Left ventricle myocardium inferior (tissue), 1 donor: ENCODE results near the gene SEC23A. TPM values are rescaled to one million over a fixed set of nuclear protein-coding genes. Genes with fewer than 3 reads are reported as not detected.
A peak's percentile ranks its signal among the peaks of the same experiment; 100 is the strongest.

Experiments used
- DNase-seq: peaks from one replicate; pipeline ENCODE4 v3.0.0-alpha.2; 2020
- H3K27ac ChIP-seq: fragments of 200-600 bp; replicated peaks from 2 replicates; pipeline ENCODE4 v1.8.0; 2021
- H3K27me3 ChIP-seq: fragments of 200-600 bp; 2 replicates; pipeline ENCODE4 v1.8.0; 2021; ENCODE audit warnings: low read depth
- H3K36me3 ChIP-seq: fragments of 200-600 bp; 2 replicates; pipeline ENCODE4 v1.8.0; 2021
- H3K4me1 ChIP-seq: fragments of 200-600 bp; 2 replicates; pipeline ENCODE4 v1.8.0; 2021
- H3K4me3 ChIP-seq: fragments of 200-600 bp; 2 replicates; pipeline ENCODE4 v1.8.0; 2021; ENCODE audit warnings: mild to moderate bottlenecking, moderate library complexity
- H3K9me3 ChIP-seq: fragments of 200-600 bp; replicated peaks from 2 replicates; pipeline ENCODE4 v1.8.0; 2021
- CTCF ChIP-seq: fragments of 200-600 bp; IDR thresholded peaks from 2 replicates; pipeline ENCODE4 v1.8.0; 2021; ENCODE audit warnings: antibody characterized with exemption, mild to moderate bottlenecking, borderline replicate concordance
- intact Hi-C: fragments of 100-400 bp; cut with micrococcal nuclease; formaldehyde crosslinking; loops from one replicate; pipeline ENCODE4 v1.11.0; 2022
- total RNA-seq: library from RNA; stranded (reverse); fragmentation: NEBNext Ultra II Directional; extraction: Animal tissue kit (Norgen Biotek cat#: 25700); gene quantifications from one replicate; pipeline ENCODE4 v1.2.1, GENCODE V29; 2021
- donor health status: DM: no; HTN: yes; CAD: no; lungs with severe emphysema.

The SEC23A gene
- total RNA-seq, 1 donor from 2014 or later = 75.0 TPM

- peak overlapping the region; percentile 65 for H3K27ac ChIP-seq
- no peaks in the 10 kb centered on the region for H3K27me3 ChIP-seq
- peaks cover 40% of the 10 kb centered on the region for H3K4me1 ChIP-seq
- intact Hi-C loops = loop anchor here (10.0 kb wide), 1 partner anchor 120 kb away; no protein-coding TSS in a partner anchor
- no peaks in the 10 kb centered on the region for H3K36me3 ChIP-seq
- DNase-seq = no peak
- no peak overlapping the region for H3K4me3 ChIP-seq
- TF ChIP-seq CTCF = no peak
- H3K9me3 ChIP-seq = no peaks in the 10 kb centered on the region
Measured at GRCh38 chr14:38994731-38995130, 108.3 kb downstream of the SEC23A start.

- Histone ChIP-seq H3K9me3 (no peaks in the 10 kb centered on the region), H3K27me3 (no peaks in the 10 kb centered on the region), H3K4me1 (peaks cover 45% of the 10 kb centered on the region), H3K4me3 (no peak overlapping the region), H3K36me3 (no peaks in the 10 kb centered on the region), H3K27ac (peak overlapping the region; percentile 65)
- no peak for TF ChIP-seq CTCF
- DNase-seq = no peak
- intact Hi-C loops = loop anchor here (10.0 kb wide), 1 partner anchor 119 kb away; no protein-coding TSS in a partner anchor
Measured at GRCh38 chr14:38993981-38994380, 109.1 kb downstream of the SEC23A start.

GRCh38 chr14:38992067-38992844, 110.8 kb downstream of the SEC23A start:
- peak overlapping the region; percentile 65 for H3K27ac ChIP-seq
- H3K4me3 ChIP-seq = no peak overlapping the region
- no peak for TF ChIP-seq CTCF
- intact Hi-C loops = loop anchor here (10.0 kb wide), 1 partner anchor 117 kb away; no protein-coding TSS in a partner anchor
- no peaks in the 10 kb centered on the region for H3K27me3 ChIP-seq
- H3K9me3 ChIP-seq = no peaks in the 10 kb centered on the region
- H3K36me3 ChIP-seq = no peaks in the 10 kb centered on the region
- peaks cover 50% of the 10 kb centered on the region for H3K4me1 ChIP-seq
- no peak for DNase-seq

- peaks cover 50% of the 10 kb centered on the region for H3K4me1 ChIP-seq
- no peaks in the 10 kb centered on the region for H3K27me3 ChIP-seq
- no peak overlapping the region for H3K4me3 ChIP-seq
- no peaks in the 10 kb centered on the region for H3K9me3 ChIP-seq
- intact Hi-C loops = loop anchor here (10.0 kb wide), 1 partner anchor 116 kb away; no protein-coding TSS in a partner anchor
- H3K27ac ChIP-seq = peak overlapping the region; percentile 65
- no peaks in the 10 kb centered on the region for H3K36me3 ChIP-seq
- DNase-seq = no peak
- no peak for TF ChIP-seq CTCF
Measured at GRCh38 chr14:38991299-38991698, 111.7 kb downstream of the SEC23A start.

- Histone ChIP-seq H3K4me1 (peaks cover 40% of the 10 kb centered on the region), H3K36me3 (no peaks in the 10 kb centered on the region), H3K27me3 (no peaks in the 10 kb centered on the region), H3K9me3 (no peaks in the 10 kb centered on the region), H3K27ac (peak overlapping the region; percentile 65), H3K4me3 (peak overlapping the region; percentile 9)
- DNase-seq = no peak
- TF ChIP-seq CTCF = no peak
- intact Hi-C loops = loop anchor here (10.0 kb wide), 1 partner anchor 115 kb away; no protein-coding TSS in a partner anchor
Measured at GRCh38 chr14:38989922-38990546, 113.0 kb downstream of the SEC23A start.
